Superior temporal gyrus (tissue), 1 donor: Measurements from ENCODE around the gene PLD5.
A peak's percentile ranks its signal among the peaks of the same experiment; 100 is the strongest.
"Not testable (repeated sequence)": the region's sequence is repeated elsewhere in the genome, so short reads cannot be mapped to it uniquely, and the experiment has no call there.

Experiments
- DNase-seq: peaks from one replicate; pipeline ENCODE4 v3.0.0-alpha.2; 2016; ENCODE audit errors: extremely low spot score

Gene PLD5

GRCh38 chr1:242059976-242060375 is 464.5 kb downstream of the PLD5 start:
- peak; percentile 20 for DNase-seq

- DNase-seq = not testable (repeated sequence)
These were observed 465.9 kb downstream of the PLD5 start for GRCh38 chr1:242058582-242058981.

GRCh38 chr1:242058181-242058580 is 466.3 kb downstream of the PLD5 start:
- not testable (repeated sequence) for DNase-seq

- DNase-seq = no peak
These were observed 466.8 kb downstream of the PLD5 start for GRCh38 chr1:242057745-242058115.

- no peak for DNase-seq
These were observed 467.3 kb downstream of the PLD5 start for GRCh38 chr1:242056988-242057744.

GRCh38 chr1:242055749-242056320 is 468.7 kb downstream of the PLD5 start:
- DNase-seq = no peak

GRCh38 chr1:242043165-242043564 is 481.3 kb downstream of the PLD5 start:
- DNase-seq = no peak

- DNase-seq = no peak
These were observed 490.1 kb downstream of the PLD5 start for GRCh38 chr1:242034392-242034791.

GRCh38 chr1:242033447-242033846 is 491.1 kb downstream of the PLD5 start:
- no peak for DNase-seq
